Pancreas (tissue), 10 donors: Measurements from ENCODE around the gene PRSS23. TPM values are rescaled to one million over a fixed set of nuclear protein-coding genes. Genes with fewer than 3 reads are reported as not detected.
A peak's percentile ranks its signal among the peaks of the same experiment; 100 is the strongest.

Experiments used
- ATAC-seq, 4 donors: fragments of 200-7000 bp; cut with Tn5 transposase; one replicate each; pipeline versions ENCODE4 v1.8.0 to v1.9.1; 2020; ENCODE audit warnings: mild to moderate bottlenecking in 4 of 4, moderate library complexity in 4 of 4
- DNase-seq, 6 donors: peaks; one replicate each; pipeline ENCODE4 v3.0.0-alpha.2; 2020
- FAIRE-seq: peaks from 2 replicates; lab custom pipeline; 2012; peaks lifted over from hg19 to GRCh38; lab: Jason Lieb, UNC
- H3K27ac ChIP-seq, 4 donors: fragments of 200-600 bp; sonication (generic); 1 replicate in 3 of 4; 2 replicates in 1 of 4; pipeline versions ENCODE4 v1.5.0 to v1.8.0; 2020
- H3K27me3 ChIP-seq, 4 donors: fragments of 200-600 bp; one replicate each; pipeline ENCODE4 v1.8.0; 2021
- H3K36me3 ChIP-seq, 3 donors: fragments of 200-600 bp; sonication (generic) in 1 of 3; one replicate each; pipeline versions ENCODE4 v1.5.0 to v1.8.0; 2020 to 2021
- H3K4me1 ChIP-seq, 3 donors: fragments of 200-600 bp; one replicate each; pipeline ENCODE4 v1.8.0; 2021
- H3K4me3 ChIP-seq, 4 donors: fragments of 200-600 bp; sonication (generic) in 2 of 4; one replicate each; pipeline versions ENCODE4 v1.5.0 to v1.8.0; 2020 to 2021
- H3K9me3 ChIP-seq, 4 donors: fragments of 200-600 bp; one replicate each; pipeline ENCODE4 v1.8.0; 2021
- WGBS, 2 donors: extraction: QIAGEN DNeasy Blood & Tissue Kit; methylation state at CpG; one replicate each; pipeline ENCODE4 v1.1.7; 2013; 5-methylcytosine and 5-hydroxymethylcytosine counted together
- intact Hi-C, 3 donors: fragments of 100-400 bp; cut with DNase I; formaldehyde crosslinking; loops; one replicate each; pipeline versions ENCODE4 v1.11.1 to v1.14.2; 2022
- polyA plus RNA-seq, 2 donors: library from polyadenylated mRNA; stranded (reverse); fragments of 200-250 nt; gene quantifications; one replicate each; pipeline ENCODE4 v1.2.3, GENCODE V29; 2013
- total RNA-seq, 6 donors: library from RNA; stranded (reverse); fragmentation: NEBNext Ultra II Directional in 4 of 6; extraction: Animal tissue kit (Norgen Biotek cat#: 25700) in 4 of 6; gene quantifications; one replicate each; pipeline versions ENCODE4 v1.2.1 to v1.2.4, GENCODE V29; 2021 to 2023
- TF ChIP-seq, protein P1 (sequence below), 4 donors: fragments of 200-600 bp; sonication (generic) in 3 of 4; IDR thresholded peaks; one replicate each; pipeline versions ENCODE4 v1.5.0 to v1.8.0; 2021; ENCODE audit warnings: antibody characterized with exemption in 4 of 4
- donor health status: healthy with polysubstance abuse.
- donor health status: DM: no; HTN: no; CAD: no; lungs with moderate emphysema.
- donor health status: DM: no; HTN: no; CAD: no.
- donor health status: control.
- donor health status: control.
- donor health status: Bipolar disorder and iron deficiency.
- donor health status: DM: yes; HTN: yes; CAD: no.
- donor health status: DM: no; HTN: no; CAD: no.
- donor health status: DM: no; HTN: no; CAD: no.
- donor health status: DM: yes; HTN: yes; CAD: no.

The PRSS23 gene
- total and polyA plus RNA-seq, 8 donors: 4.4 to 29.4 (median 11.4) TPM

DNA sequence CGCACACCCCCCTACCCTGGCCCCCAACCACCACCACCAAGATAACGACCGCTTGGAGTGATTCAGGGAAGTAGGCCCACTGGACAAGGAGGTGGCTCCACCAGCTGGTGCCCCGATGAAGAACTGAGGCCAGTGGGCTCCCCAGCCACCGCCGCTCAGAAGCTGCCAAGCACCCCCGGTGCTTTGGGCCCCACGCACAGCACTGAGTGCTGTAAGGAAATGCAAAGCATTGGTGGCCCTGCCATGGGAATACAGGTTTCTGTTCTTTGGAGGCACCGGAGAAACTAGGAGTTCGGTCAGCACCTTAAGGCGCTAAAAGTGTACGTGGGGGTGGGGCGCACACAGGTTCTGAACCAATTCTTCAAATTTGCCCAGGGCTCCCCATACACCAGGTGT is 664 bp upstream of the PRSS23 start:
- H3K27ac ChIP-seq: peak overlapping the region; percentile 44 to 69 (median 47)
- peak overlapping the region; percentile 45 to 68 (median 56) for H3K4me3 ChIP-seq
- no peaks in the 10 kb centered on the region for H3K36me3 ChIP-seq
- H3K4me1 ChIP-seq: peaks cover 3 to 8% (median 7%) of the 10 kb centered on the region in 3 donors
- intact Hi-C loops: loop anchor here in 1 of 3 donors (5.0 kb wide), 1 partner anchor 127 kb away; the partner anchor contains the start of gene ME3
- no peaks in the 10 kb centered on the region for H3K27me3 ChIP-seq
- no peak for FAIRE-seq
- TF ChIP-seq, protein P1, sequence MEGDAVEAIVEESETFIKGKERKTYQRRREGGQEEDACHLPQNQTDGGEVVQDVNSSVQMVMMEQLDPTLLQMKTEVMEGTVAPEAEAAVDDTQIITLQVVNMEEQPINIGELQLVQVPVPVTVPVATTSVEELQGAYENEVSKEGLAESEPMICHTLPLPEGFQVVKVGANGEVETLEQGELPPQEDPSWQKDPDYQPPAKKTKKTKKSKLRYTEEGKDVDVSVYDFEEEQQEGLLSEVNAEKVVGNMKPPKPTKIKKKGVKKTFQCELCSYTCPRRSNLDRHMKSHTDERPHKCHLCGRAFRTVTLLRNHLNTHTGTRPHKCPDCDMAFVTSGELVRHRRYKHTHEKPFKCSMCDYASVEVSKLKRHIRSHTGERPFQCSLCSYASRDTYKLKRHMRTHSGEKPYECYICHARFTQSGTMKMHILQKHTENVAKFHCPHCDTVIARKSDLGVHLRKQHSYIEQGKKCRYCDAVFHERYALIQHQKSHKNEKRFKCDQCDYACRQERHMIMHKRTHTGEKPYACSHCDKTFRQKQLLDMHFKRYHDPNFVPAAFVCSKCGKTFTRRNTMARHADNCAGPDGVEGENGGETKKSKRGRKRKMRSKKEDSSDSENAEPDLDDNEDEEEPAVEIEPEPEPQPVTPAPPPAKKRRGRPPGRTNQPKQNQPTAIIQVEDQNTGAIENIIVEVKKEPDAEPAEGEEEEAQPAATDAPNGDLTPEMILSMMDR (IDR thresholded peaks at IDR 0.05): no peak
- H3K9me3 ChIP-seq: no peaks in the 10 kb centered on the region
- peak in 2 of 6 donors; percentile 52 to 60 for DNase-seq
- 60 to 64% methylated on average over 13 of the region's 13 CpGs for WGBS, 2 donors
- peak; percentile 12 to 28 (median 18) for ATAC-seq

GRCh38 chr11:86800960-86801272 is 574 bp downstream of the PRSS23 start:
- 1 to 2% methylated on average over 9 of the region's 9 CpGs for WGBS, 2 donors
- H3K36me3 ChIP-seq: no peaks in the 10 kb centered on the region
- FAIRE-seq (no peak), ATAC-seq (peak in 2 of 4 donors; percentile 9 to 12), DNase-seq (no peak)
- H3K27ac ChIP-seq: peak overlapping the region in 2 of 4 donors; percentile 46 to 48
- intact Hi-C loops: loop anchor here in 1 of 3 donors (5.0 kb wide), 1 partner anchor 129 kb away; the partner anchor contains the start of gene ME3
- H3K9me3 ChIP-seq: no peaks in the 10 kb centered on the region
- peak overlapping the region in 3 of 4 donors; percentile 45 to 68 (median 57) for H3K4me3 ChIP-seq
- H3K27me3 ChIP-seq: no peaks in the 10 kb centered on the region
- peaks cover 3 to 8% (median 7%) of the 10 kb centered on the region in 3 donors for H3K4me1 ChIP-seq
- TF ChIP-seq, protein P1 (IDR thresholded peaks at IDR 0.05): no peak

GRCh38 chr11:86801364-86801763 is 1.0 kb downstream of the PRSS23 start:
- DNase-seq (no peak), FAIRE-seq (no peak), ATAC-seq (no peak)
- Histone ChIP-seq H3K27me3 (no peaks in the 10 kb centered on the region), H3K27ac (no peak overlapping the region), H3K36me3 (no peaks in the 10 kb centered on the region), H3K4me3 (peak overlapping the region in 2 of 4 donors; percentile 57 to 68), H3K4me1 (peaks cover 3 to 8% (median 7%) of the 10 kb centered on the region in 3 donors), H3K9me3 (no peaks in the 10 kb centered on the region)
- WGBS, 2 donors: 64 to 73% methylated on average over 2 of the region's 2 CpGs
- intact Hi-C loops: loop anchor here in 1 of 3 donors (5.0 kb wide), 1 partner anchor 129 kb away; the partner anchor contains the start of gene ME3
- TF ChIP-seq, protein P1 (IDR thresholded peaks at IDR 0.05): no peak

- TF ChIP-seq, protein P1 (IDR thresholded peaks at IDR 0.05): no peak
- Histone ChIP-seq H3K4me3 (peak overlapping the region in 1 of 4 donors; percentile 68), H3K36me3 (no peaks in the 10 kb centered on the region), H3K9me3 (no peaks in the 10 kb centered on the region), H3K27me3 (no peaks in the 10 kb centered on the region), H3K4me1 (peaks cover 3 to 8% (median 7%) of the 10 kb centered on the region in 3 donors), H3K27ac (no peak overlapping the region)
- intact Hi-C loops: loop anchor here in 1 of 3 donors (5.0 kb wide), 1 partner anchor 130 kb away; the partner anchor contains the start of gene ME3
- no peak for ATAC-seq
- 39 to 49% methylated on average over 5 of the region's 5 CpGs for WGBS, 2 donors
- no peak for FAIRE-seq
- DNase-seq: no peak
Observed at GRCh38 chr11:86802146-86802545, 1.8 kb downstream of the PRSS23 start.

- no peak overlapping the region for H3K4me3 ChIP-seq
- no peak overlapping the region for H3K27ac ChIP-seq
- ATAC-seq (peak; percentile 36 to 65 (median 57)), DNase-seq (peak in 1 of 6 donors; percentile 35), FAIRE-seq (no peak)
- H3K4me1 ChIP-seq: peaks cover 3 to 8% (median 7%) of the 10 kb centered on the region in 3 donors
- 5 to 9% methylated on average over 3 of the region's 3 CpGs for WGBS, 2 donors
- intact Hi-C loops: loop anchor here in 1 of 3 donors (5.0 kb wide), 1 partner anchor 130 kb away; the partner anchor contains the start of gene ME3
- no peaks in the 10 kb centered on the region for H3K9me3 ChIP-seq
- TF ChIP-seq, protein P1 (IDR thresholded peaks at IDR 0.05): peak; percentile 24 to 48 (median 42)
- H3K27me3 ChIP-seq: no peaks in the 10 kb centered on the region
- H3K36me3 ChIP-seq: no peaks in the 10 kb centered on the region
Observed at GRCh38 chr11:86802601-86803051, 2.3 kb downstream of the PRSS23 start.
